Hindlimb muscle (tissue), 1 donor: Measurements from ENCODE around the gene NADSYN1. TPM values are rescaled to one million over a fixed set of nuclear protein-coding genes. Genes with fewer than 3 reads are reported as not detected.

Source experiments
- polyA plus RNA-seq: library from polyadenylated mRNA; unstranded; fragments of 120-200 nt; gene quantifications from one replicate; pipeline ENCODE4 v1.2.1, GENCODE V29; 2013; ENCODE audit not compliant: insufficient read length

Gene NADSYN1
- polyA plus RNA-seq, 1 donor: 26.4 TPM

Other genes starting within 250 kb of the NADSYN1 start
- 2.9 TPM for gene SHANK2, start 200.6 kb upstream of the NADSYN1 start, polyA plus RNA-seq
- 15.1 TPM for gene DHCR7, start 4.8 kb upstream of the NADSYN1 start, polyA plus RNA-seq
- not detected for gene KRTAP5-7, start 74.1 kb downstream of the NADSYN1 start, polyA plus RNA-seq
- gene KRTAP5-8, start 84.8 kb downstream of the NADSYN1 start, polyA plus RNA-seq: not detected
- not detected for gene KRTAP5-9, start 95.2 kb downstream of the NADSYN1 start, polyA plus RNA-seq
- gene KRTAP5-10, start 112.4 kb downstream of the NADSYN1 start, polyA plus RNA-seq: not detected
- gene KRTAP5-11, start 129.7 kb downstream of the NADSYN1 start, polyA plus RNA-seq: not detected